Middle frontal gyrus (tissue), 1 donor: ENCODE measurements around the gene CD80.

Experiments used
- DNase-seq: peaks from one replicate; pipeline ENCODE4 v3.0.0-alpha.2; 2015; ENCODE audit warnings: low spot score; ENCODE audit errors: extremely low spot score

The CD80 gene

GRCh38 chr3:119498186-119499011 is 61.0 kb downstream of the CD80 start, which contains the start of gene TIMMDC1:
Gene TIMMDC1 (plus strand): TSS chr3:119498547. CDS start chr3:119498734, 187 bp downstream.
- peak; percentile 96 for DNase-seq

GRCh38 chr3:119497820-119498185 is 61.6 kb downstream of the CD80 start:
- no peak for DNase-seq

GRCh38 chr3:119494597-119494996 is 64.8 kb downstream of the CD80 start:
- no peak for DNase-seq

- DNase-seq, result no peak
Observed at GRCh38 chr3:119492810-119493209, 66.6 kb downstream of the CD80 start.

- no peak for DNase-seq
Observed at GRCh38 chr3:119492128-119492527, 67.3 kb downstream of the CD80 start.

GRCh38 chr3:119490153-119490552 is 69.3 kb downstream of the CD80 start:
- no peak for DNase-seq

GRCh38 chr3:119485563-119485962 is 73.9 kb downstream of the CD80 start:
- no peak for DNase-seq

- no peak for DNase-seq
Observed at GRCh38 chr3:119483101-119483500, 76.3 kb downstream of the CD80 start.

- DNase-seq, result no peak
Observed at GRCh38 chr3:119481079-119481478, 78.3 kb downstream of the CD80 start.
